ENCODE data around the gene HIVEP3.

Gene HIVEP3

DNA sequence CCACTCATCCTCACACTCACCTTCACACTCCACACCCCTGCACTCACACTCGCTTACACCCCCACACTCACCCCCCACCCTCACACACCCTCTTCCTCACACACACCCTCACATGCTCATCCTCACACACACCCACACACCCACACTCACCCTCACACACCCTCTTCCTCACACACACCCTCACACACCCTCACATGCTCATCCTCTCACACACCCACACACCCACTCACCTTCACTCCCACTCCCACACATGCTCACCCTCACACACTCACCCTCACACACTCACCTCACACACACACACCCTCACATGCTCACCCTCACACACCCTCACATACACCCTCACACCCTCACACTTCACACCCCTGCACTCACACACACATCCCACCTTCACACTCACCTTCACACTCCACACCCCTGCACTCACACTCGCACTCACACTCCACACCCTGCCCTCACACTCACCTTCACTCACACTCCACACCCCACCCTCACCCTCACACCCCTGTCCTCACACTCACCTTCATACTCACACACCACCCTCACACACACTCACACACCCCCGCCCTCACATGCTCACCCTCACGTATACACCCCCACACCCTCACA is 391.7 kb downstream of the HIVEP3 start:
- Histone ChIP-seq H3K4me1 (no peaks in the 10 kb centered on the region), H3K27ac (no peak overlapping the region), H3K36me3 (peaks cover 0 to 13% (median 0%) of the 10 kb centered on the region in 3 donors), H3K27me3 (no peaks in the 10 kb centered on the region), H3K4me3 (no peak overlapping the region), H3K9me3 (no peaks in the 10 kb centered on the region)
- no peak for DNase-seq
- TF ChIP-seq, protein P1, sequence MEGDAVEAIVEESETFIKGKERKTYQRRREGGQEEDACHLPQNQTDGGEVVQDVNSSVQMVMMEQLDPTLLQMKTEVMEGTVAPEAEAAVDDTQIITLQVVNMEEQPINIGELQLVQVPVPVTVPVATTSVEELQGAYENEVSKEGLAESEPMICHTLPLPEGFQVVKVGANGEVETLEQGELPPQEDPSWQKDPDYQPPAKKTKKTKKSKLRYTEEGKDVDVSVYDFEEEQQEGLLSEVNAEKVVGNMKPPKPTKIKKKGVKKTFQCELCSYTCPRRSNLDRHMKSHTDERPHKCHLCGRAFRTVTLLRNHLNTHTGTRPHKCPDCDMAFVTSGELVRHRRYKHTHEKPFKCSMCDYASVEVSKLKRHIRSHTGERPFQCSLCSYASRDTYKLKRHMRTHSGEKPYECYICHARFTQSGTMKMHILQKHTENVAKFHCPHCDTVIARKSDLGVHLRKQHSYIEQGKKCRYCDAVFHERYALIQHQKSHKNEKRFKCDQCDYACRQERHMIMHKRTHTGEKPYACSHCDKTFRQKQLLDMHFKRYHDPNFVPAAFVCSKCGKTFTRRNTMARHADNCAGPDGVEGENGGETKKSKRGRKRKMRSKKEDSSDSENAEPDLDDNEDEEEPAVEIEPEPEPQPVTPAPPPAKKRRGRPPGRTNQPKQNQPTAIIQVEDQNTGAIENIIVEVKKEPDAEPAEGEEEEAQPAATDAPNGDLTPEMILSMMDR (IDR thresholded peaks at IDR 0.05): no peak
- intact Hi-C loops (cut with DNase I; ENCODE audit: low total_unique reads): no loop called here

DNA sequence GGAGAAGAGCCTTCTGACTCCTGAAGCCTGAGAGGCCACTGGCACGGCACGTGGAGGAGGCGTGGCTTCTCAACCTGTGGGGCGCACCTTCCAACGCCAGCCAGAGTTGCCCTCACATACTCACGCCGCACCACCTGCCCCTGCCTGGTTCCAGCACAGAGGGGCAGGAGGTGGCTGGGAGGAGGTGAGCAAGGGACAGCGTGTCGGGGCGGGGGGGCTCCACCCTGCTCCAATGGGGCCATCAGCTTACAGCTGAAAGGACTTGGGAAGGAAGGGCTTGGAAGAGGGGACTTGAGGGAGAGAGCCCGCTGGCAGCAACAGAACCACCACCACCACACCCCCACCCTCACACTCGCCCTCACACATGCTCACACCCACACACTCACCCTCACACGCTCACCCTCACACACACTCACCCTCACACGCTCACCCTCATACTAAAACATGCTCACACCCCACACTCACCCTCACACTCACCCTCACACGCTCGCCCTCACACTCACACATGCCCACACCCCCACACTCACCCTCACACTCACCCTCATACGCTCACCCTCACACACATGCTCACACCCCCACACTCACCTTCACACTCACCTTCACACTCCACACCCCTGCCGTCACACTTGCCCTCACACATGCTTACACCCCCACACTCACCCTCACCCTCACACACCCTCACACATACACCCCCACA is 392.7 kb downstream of the HIVEP3 start:
- no peak for DNase-seq
- intact Hi-C loops (cut with DNase I; ENCODE audit: low total_unique reads): no loop called here
- H3K4me1 ChIP-seq: no peaks in the 10 kb centered on the region
- no peak overlapping the region for H3K27ac ChIP-seq
- H3K36me3 ChIP-seq: peaks cover 0 to 17% (median 0%) of the 10 kb centered on the region in 3 donors
- no peaks in the 10 kb centered on the region for H3K9me3 ChIP-seq
- no peak overlapping the region for H3K4me3 ChIP-seq
- H3K27me3 ChIP-seq: no peaks in the 10 kb centered on the region
- TF ChIP-seq, protein P1 (IDR thresholded peaks at IDR 0.05): no peak

DNA sequence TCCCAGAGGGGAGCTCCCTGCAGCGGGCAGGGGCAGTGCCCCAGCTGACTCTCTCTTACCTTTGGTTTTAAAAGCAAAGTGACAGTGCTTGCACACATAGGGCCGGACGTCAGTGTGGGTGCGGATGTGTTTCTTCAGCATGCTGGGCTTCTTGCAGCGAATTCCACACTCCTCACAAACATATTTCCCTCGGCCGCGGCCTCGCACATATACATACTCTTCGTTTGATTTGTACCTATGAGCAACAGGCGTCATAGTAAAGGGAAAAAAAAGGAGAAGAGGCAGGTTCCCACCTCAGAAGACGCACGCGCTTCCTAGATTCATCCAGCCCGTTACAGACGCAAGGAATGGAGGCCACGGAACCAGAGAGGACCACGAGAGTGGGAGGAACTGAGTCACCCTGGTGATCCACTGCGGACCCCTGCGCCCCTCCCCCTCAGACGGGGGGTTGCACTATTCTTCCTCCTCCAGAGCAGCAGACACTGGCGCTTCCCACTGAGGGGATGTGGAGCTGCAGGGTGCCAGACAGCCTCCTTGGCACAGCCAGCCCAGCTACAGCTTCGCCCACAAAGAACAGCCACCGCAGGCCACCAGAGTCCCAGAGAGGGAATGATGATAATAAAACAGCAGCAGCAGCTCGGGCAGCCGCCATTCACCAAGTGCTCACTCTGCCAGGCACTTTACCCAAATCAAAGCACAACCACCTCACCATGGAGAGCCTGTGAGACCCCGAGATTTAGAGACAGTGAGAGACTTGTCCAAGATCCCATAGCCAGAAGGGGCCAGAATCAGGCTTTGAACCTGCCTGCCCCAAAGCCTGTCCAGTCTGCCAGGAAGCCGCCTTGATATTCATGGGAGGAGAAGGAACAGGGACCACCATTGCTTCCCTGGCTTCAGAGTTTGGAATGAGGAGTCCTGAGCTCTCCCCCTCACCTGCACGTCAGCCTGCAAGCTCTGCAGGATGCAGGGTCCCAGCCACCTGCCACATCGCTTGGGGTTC is 393.7 kb downstream of the HIVEP3 start:
- no peak overlapping the region for H3K27ac ChIP-seq
- H3K36me3 ChIP-seq: peaks cover 0 to 20% (median 0%) of the 10 kb centered on the region in 3 donors
- DNase-seq: no peak
- H3K27me3 ChIP-seq: no peaks in the 10 kb centered on the region
- H3K9me3 ChIP-seq: no peaks in the 10 kb centered on the region
- TF ChIP-seq, protein P1 (IDR thresholded peaks at IDR 0.05): no peak
- intact Hi-C loops (cut with DNase I; ENCODE audit: low total_unique reads): no loop called here
- no peaks in the 10 kb centered on the region for H3K4me1 ChIP-seq
- no peak overlapping the region for H3K4me3 ChIP-seq

DNA sequence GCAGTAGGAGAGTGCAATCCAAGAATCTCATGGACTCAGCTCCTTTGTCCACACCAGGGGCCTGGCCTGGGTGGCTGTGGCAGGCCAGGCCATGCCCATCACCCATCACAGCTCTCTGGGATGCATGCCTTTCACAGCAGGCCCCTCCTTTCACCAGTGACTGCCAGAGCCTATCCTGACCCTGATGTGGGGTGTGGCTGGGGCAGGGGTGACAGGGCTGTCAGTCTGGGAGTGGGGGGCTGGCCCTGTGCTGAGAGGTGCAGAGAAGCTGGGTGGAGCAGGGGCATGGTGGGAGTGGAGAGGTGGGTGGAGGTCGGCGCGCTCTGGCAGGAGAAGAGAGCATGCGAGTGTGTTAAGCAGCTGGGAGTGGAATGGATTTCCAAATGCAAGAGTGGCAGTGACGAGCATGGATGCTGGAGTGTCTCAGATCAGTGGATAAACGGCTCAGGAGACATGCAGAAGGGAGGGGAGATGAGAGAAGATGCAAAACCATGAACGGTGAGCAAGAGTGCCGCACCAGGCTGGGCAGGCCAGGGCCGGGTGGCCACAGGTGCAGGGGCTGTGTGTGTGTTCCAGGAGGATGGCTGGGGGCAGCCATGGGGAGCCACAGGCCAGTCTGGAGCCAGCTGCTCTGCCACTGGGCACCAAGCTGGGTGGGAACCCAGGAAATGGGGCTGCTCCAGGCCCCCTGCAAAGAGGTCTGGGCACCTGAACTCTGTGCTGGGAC is 394.6 kb downstream of the HIVEP3 start:
- TF ChIP-seq, protein P1 (IDR thresholded peaks at IDR 0.05): no peak
- H3K4me3 ChIP-seq: no peak overlapping the region
- no peaks in the 10 kb centered on the region for H3K4me1 ChIP-seq
- H3K27me3 ChIP-seq: no peaks in the 10 kb centered on the region
- DNase-seq: no peak
- intact Hi-C loops (cut with DNase I; ENCODE audit: low total_unique reads): no loop called here
- no peaks in the 10 kb centered on the region for H3K9me3 ChIP-seq
- no peak overlapping the region for H3K27ac ChIP-seq
- peaks cover 0 to 20% (median 0%) of the 10 kb centered on the region in 3 donors for H3K36me3 ChIP-seq

DNA sequence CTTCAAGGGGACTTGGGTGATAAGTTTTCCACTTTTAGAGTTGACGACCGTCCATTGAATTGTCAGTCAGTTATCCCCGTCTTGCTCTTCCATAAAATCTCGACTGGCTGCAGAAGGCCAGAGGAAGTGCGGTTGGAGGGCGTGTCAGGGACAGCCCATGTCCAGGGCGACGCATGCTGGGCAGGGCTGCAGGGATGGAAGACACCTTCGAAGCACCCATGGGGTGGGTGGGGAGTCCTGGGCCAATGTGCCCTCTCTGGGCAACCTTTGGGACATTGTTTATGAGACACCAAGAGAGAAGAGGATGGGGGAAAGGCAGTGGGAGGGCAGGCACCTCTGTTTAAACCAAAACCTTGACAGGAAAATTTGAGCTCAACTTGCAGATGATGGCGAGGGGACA is 395.7 kb downstream of the HIVEP3 start:
- intact Hi-C loops (cut with DNase I; ENCODE audit: low total_unique reads): no loop called here
- no peak for DNase-seq
- Histone ChIP-seq H3K9me3 (no peaks in the 10 kb centered on the region), H3K27me3 (no peaks in the 10 kb centered on the region), H3K4me1 (no peaks in the 10 kb centered on the region), H3K27ac (no peak overlapping the region), H3K36me3 (peaks cover 0 to 20% (median 0%) of the 10 kb centered on the region in 3 donors), H3K4me3 (no peak overlapping the region)
- TF ChIP-seq, protein P1 (IDR thresholded peaks at IDR 0.05): no peak

Data from tibial artery (tissue), 4 donors.